DOHH2 (cell line): ENCODE measurements around the gene CRABP1.

ENCODE experiments used
- H3F3A ChIP-seq: fragments of 200-600 bp; sonication (generic), shearing (Covaris generic); 2 replicates; pipeline ENCODE4 v1.6.0; 2016; ENCODE audit warnings: antibody characterized with exemption, mild to moderate bottlenecking; ENCODE audit not compliant: control insufficient read depth, insufficient read depth
- H3K27ac ChIP-seq: fragments of 200-600 bp; sonication (generic); 2 replicates; pipeline ENCODE4 v1.5.1; 2014; ENCODE audit warnings: low read depth, mild to moderate bottlenecking, low read length, moderate library complexity
- H3K27me3 ChIP-seq: fragments of 200-600 bp; sonication (generic); 2 replicates; pipeline ENCODE4 v1.6.1; 2014; ENCODE audit warnings: mild to moderate bottlenecking, low read length, mixed read lengths; ENCODE audit not compliant: control insufficient read depth
- H3K36me3 ChIP-seq: fragments of 200-600 bp; sonication (generic); 2 replicates; pipeline ENCODE4 v1.6.1; 2014; ENCODE audit warnings: mild to moderate bottlenecking, low read length, moderate library complexity, mixed read lengths; ENCODE audit not compliant: control insufficient read depth
- H3K4me1 ChIP-seq: fragments of 200-600 bp; sonication (generic); 2 replicates; pipeline ENCODE4 v1.6.1; 2014; ENCODE audit warnings: mild to moderate bottlenecking, low read length, mixed read lengths; ENCODE audit not compliant: control insufficient read depth
- H3K4me2 ChIP-seq: fragments of 200-600 bp; sonication (generic); 2 replicates; pipeline ENCODE4 v1.6.0; 2014; ENCODE audit warnings: mild to moderate bottlenecking, low read length, moderate library complexity
- H3K4me3 ChIP-seq: fragments of 200-600 bp; sonication (generic); 2 replicates; pipeline ENCODE4 v1.5.1; 2014; ENCODE audit warnings: mild to moderate bottlenecking, low read length, mixed read lengths
- H3K79me2 ChIP-seq: fragments of 200-600 bp; sonication (generic); 2 replicates; pipeline ENCODE4 v1.6.1; 2014; ENCODE audit warnings: mild to moderate bottlenecking, low read length, mixed read lengths; ENCODE audit not compliant: control insufficient read depth
- H3K9me2 ChIP-seq: fragments of 200-600 bp; sonication (generic); replicated peaks from 2 replicates; pipeline ENCODE4 v1.6.1; 2014; ENCODE audit warnings: mild to moderate bottlenecking, low read length, mixed read lengths; ENCODE audit not compliant: control insufficient read depth
- H3K9me3 ChIP-seq: fragments of 200-600 bp; sonication (generic); 2 replicates; pipeline ENCODE4 v1.6.1; 2014; ENCODE audit warnings: antibody characterized with exemption, low read length, mixed read lengths; ENCODE audit not compliant: control insufficient read depth, insufficient read depth
- H4K20me1 ChIP-seq: fragments of 200-600 bp; sonication (generic); 2 replicates; pipeline ENCODE4 v1.6.0; 2014; ENCODE audit warnings: low read depth, mild to moderate bottlenecking, antibody characterized with exemption, low read length, moderate library complexity; ENCODE audit not compliant: control insufficient read depth, insufficient read depth
- CTCF ChIP-seq: fragments of 200-600 bp; sonication (generic); IDR thresholded peaks from one replicate; pipeline ENCODE4 v1.5.1; 2014; ENCODE audit warnings: antibody characterized with exemption, mild to moderate bottlenecking, low read depth, low read length; ENCODE audit not compliant: poor library complexity, severe bottlenecking
- EZH2phosphoT487 ChIP-seq: fragments of 200-600 bp; sonication (generic); IDR thresholded peaks from 2 replicates; pipeline ENCODE4 v1.6.1; 2017; ENCODE audit warnings: borderline replicate concordance, mild to moderate bottlenecking, antibody characterized with exemption, low read length, moderate library complexity, mixed read lengths

CRABP1 gene

DNA sequence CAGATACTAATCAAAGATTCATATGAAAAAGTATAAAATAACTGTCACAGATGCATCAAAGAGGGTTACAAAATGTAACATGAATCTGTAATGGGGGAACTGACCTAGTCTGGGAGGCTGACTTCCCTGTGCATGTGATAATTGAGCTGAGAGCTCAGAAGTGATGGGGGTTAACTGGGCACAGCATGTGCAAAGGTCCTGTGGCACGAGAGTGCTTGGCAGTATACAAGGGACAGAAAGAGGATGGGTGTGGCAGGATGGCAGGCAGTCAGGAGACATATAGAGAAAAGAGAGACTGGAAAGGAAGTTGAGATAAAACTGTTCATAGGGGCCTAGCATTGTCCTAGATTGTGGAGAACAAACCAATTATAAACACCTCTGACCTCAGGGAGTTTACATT is 50.1 kb downstream of the CRABP1 start:
- no peak overlapping the region for H3K27ac ChIP-seq
- no peaks in the 10 kb centered on the region for H3K9me2 ChIP-seq
- H3K79me2 ChIP-seq, result no peaks in the 10 kb centered on the region
- no peaks in the 10 kb centered on the region for H3F3A ChIP-seq
- H3K4me1 ChIP-seq, result no peaks in the 10 kb centered on the region
- TF ChIP-seq EZH2phosphoT487 (no peak), CTCF (no peak)
- H3K4me2 ChIP-seq, result no peak overlapping the region
- H3K27me3 ChIP-seq, result peaks cover 9% of the 10 kb centered on the region
- no peak overlapping the region for H3K4me3 ChIP-seq
- H3K36me3 ChIP-seq, result no peaks in the 10 kb centered on the region
- no peaks in the 10 kb centered on the region for H4K20me1 ChIP-seq
- H3K9me3 ChIP-seq, result no peaks in the 10 kb centered on the region

DNA sequence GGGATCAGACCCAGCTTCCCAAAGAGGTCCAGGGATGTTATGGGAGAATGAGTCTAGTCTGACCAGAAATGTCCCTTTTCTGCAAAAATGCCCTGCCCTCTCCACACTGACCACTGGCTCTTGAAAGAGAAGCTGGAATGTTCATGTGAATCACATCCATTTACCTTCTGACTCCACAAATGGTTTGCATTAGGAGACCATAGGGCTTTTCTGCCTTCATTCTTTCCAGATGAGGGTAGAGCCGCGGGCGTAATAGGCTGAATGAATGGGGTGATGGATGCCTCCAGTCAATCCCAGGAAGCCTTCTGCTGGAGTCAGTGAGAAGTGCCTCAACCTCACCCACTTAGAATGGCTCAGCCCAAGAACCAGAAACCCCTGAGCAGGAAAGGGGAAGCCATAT is 50.7 kb downstream of the CRABP1 start:
- no peaks in the 10 kb centered on the region for H4K20me1 ChIP-seq
- peaks cover 3% of the 10 kb centered on the region for H3K27me3 ChIP-seq
- no peaks in the 10 kb centered on the region for H3F3A ChIP-seq
- no peaks in the 10 kb centered on the region for H3K4me1 ChIP-seq
- no peaks in the 10 kb centered on the region for H3K9me2 ChIP-seq
- no peak overlapping the region for H3K27ac ChIP-seq
- TF ChIP-seq CTCF, result no peak
- no peak for TF ChIP-seq EZH2phosphoT487
- no peaks in the 10 kb centered on the region for H3K79me2 ChIP-seq
- H3K9me3 ChIP-seq, result no peaks in the 10 kb centered on the region
- no peak overlapping the region for H3K4me3 ChIP-seq
- no peak overlapping the region for H3K4me2 ChIP-seq
- no peaks in the 10 kb centered on the region for H3K36me3 ChIP-seq

DNA sequence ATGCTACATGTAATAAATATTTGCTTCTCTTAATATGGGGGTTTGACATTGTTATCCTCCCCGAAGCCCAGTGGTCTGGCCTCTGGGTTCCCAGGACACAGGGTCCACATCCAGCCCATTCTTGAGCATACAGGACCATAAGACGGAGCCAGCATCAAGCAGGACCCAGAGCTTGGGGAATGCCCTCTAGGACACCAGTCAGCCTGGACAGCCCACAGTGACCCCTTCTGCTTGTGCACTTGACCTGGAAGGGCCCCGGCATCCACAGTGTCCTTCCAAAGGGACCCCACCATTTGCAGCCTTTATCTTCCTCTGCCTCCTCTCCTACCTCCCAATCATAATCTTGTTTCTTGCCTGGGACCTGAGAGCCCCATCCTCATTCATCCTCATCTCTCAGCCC is 51.6 kb downstream of the CRABP1 start:
- Histone ChIP-seq H3K9me3 (no peaks in the 10 kb centered on the region), H3K4me1 (no peaks in the 10 kb centered on the region), H3F3A (no peaks in the 10 kb centered on the region), H4K20me1 (no peaks in the 10 kb centered on the region), H3K4me2 (no peak overlapping the region), H3K9me2 (no peaks in the 10 kb centered on the region), H3K27me3 (peaks cover 3% of the 10 kb centered on the region), H3K36me3 (no peaks in the 10 kb centered on the region), H3K79me2 (no peaks in the 10 kb centered on the region), H3K4me3 (no peak overlapping the region), H3K27ac (no peak overlapping the region)
- TF ChIP-seq CTCF (no peak), EZH2phosphoT487 (no peak)

DNA sequence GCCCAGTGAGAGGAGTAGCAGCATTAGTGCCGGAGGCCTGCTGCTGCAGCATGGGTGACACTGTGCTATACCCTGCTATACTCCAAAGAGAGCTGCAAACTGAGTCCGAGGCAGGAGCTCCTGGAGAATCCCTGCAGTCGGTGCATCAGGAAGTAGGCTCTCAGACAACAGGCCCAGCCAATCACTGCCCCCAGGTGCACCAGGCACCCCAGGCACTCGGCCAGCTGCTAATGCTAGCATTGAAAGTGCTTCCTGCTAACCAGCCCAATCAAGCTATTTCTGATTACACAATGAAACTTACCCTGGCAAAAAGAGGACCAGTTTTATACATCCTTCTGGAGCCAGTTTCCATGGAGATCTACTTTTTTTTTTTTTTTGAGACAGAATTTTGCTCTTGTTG is 52.3 kb downstream of the CRABP1 start:
- H3K27me3 ChIP-seq, result peaks cover 3% of the 10 kb centered on the region
- no peaks in the 10 kb centered on the region for H3K36me3 ChIP-seq
- H3K4me1 ChIP-seq, result no peaks in the 10 kb centered on the region
- H3K27ac ChIP-seq, result no peak overlapping the region
- no peaks in the 10 kb centered on the region for H4K20me1 ChIP-seq
- H3K9me2 ChIP-seq, result no peaks in the 10 kb centered on the region
- TF ChIP-seq CTCF (no peak), EZH2phosphoT487 (no peak)
- H3K4me3 ChIP-seq, result no peak overlapping the region
- H3K4me2 ChIP-seq, result no peak overlapping the region
- no peaks in the 10 kb centered on the region for H3F3A ChIP-seq
- H3K9me3 ChIP-seq, result no peaks in the 10 kb centered on the region
- H3K79me2 ChIP-seq, result no peaks in the 10 kb centered on the region
